Stimulated activated CD4-positive, alpha-beta T cell treated with anti-CD3 and anti-CD28 coated beads, Interleukin-15, amount 100 ng/mL, for 1 hour (primary cell): ENCODE measurements around the gene NRP1.

Experiments used
- DNase-seq, 2 donors: peaks; one replicate each; pipeline ENCODE4 v3.0.0-alpha.2; 2020; ENCODE audit warnings: low read depth in 1 of 2, low spot score in 1 of 2

NRP1 gene

GRCh38 chr10:33192190-33192589 is 142.3 kb downstream of the NRP1 start:
- no peak for DNase-seq

GRCh38 chr10:33190406-33190805 is 144.1 kb downstream of the NRP1 start:
- DNase-seq: no peak

GRCh38 chr10:33189808-33190207 is 144.7 kb downstream of the NRP1 start:
- no peak for DNase-seq

GRCh38 chr10:33189363-33189762 is 145.1 kb downstream of the NRP1 start:
- no peak for DNase-seq

DNA sequence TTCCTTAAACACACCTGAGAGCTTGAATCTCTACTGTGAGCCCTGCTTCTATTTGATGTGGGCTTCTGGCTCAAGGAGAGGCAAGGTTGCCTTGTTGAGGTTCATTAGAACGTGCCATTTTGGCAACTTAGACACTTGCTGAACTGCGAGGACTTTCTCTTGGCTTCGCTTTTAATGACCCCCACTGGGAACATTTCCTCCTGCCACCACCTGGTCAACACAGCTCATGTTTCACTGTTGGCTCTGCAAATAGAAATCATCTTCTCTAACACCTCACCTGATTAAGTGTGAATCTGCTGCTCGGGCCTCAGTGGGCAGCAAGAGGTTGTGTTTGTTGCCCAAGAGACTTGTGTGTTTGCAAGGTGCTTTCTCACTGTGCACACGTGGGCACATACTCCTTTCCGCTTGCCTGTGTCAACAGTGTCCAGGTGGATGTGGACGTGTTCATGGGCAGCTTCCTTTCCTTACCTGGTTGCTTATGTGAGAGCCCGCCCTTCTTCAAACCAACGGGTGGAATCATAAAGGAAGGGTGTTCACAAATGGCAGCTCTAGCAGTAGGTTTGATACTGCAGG is 147.0 kb downstream of the NRP1 start:
- DNase-seq: no peak

DNA sequence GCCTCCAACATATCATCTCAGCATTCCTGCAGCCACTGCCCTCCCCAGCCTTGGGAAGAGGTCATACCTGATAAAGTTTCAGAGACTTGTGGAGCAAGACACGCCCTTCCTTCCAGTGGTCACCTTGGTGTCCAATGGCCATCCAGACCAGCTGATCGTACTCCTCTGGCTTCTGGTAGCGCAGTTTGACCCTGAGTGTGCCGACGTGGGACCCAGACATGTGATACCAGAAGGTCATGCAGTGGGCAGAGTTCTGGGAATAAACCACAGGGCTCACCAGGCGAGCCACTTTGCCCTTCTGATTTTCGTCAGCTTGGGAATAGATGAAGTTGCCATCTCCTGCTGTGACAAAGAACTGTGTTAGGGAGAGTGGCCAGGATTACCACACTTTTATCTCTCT is 148.3 kb downstream of the NRP1 start:
- no peak for DNase-seq

- DNase-seq: no peak
Observed at GRCh38 chr10:33183655-33184054, 150.8 kb downstream of the NRP1 start.

GRCh38 chr10:33180921-33181320 is 153.5 kb downstream of the NRP1 start:
- DNase-seq: no peak

- DNase-seq: no peak
Observed at GRCh38 chr10:33180390-33180789, 154.1 kb downstream of the NRP1 start.

GRCh38 chr10:33179067-33179466 is 155.4 kb downstream of the NRP1 start:
- no peak for DNase-seq

GRCh38 chr10:33178026-33178755 is 156.3 kb downstream of the NRP1 start:
- no peak for DNase-seq

DNA sequence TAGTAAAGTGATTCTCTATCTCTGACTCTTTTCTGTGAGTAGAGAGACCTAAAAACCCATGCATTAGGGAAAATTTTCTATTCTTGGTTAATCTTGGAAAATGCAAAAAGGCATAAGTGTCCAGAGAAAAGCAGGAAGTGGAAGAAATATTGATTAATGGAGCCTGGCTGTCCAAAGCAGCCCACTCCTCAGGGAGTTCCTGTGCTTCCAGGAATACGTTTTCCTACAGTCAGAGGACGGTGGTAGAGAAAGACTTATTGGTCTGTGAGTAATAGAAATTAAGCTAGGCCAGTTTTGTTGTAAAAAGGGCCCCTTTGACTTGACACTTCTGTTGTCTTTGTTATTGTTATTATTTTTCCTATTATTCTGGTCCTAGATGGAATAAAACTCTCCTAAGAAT is 157.8 kb downstream of the NRP1 start:
- no peak for DNase-seq

DNA sequence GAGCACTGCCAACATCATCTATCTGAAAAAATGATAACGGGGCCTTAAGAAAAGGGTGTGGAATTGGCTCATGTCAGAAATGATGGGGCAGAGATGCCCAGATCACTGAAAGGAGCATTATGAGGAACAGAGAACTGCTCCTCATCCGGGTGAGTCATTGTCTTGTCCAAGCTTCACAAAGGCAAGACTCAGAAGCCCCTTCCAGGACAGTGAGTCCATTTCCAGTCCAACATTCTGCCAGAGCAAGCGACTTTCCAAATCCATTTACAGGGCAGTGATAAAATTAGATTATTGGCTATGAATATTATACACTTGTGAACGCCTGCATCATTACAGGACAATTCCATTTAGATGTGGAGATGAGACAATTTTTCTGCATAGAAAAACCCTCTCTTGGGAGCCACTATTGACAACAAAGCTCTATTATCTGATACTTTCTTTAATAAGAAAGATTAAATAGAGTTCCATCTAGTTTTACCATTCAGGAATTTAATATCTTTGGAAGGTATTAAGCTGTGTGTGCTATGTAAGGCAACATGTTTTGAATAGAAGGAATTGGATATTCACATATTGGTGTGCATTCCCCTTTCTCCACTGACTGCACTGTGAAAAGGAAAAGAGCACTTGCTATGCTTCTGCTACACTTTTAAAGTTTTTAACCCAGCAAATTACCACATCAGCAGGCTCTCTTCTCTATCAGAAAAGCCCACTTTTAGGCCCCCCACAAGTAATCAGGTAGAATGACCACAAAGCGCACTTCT is 159.6 kb downstream of the NRP1 start:
- no peak for DNase-seq

DNA sequence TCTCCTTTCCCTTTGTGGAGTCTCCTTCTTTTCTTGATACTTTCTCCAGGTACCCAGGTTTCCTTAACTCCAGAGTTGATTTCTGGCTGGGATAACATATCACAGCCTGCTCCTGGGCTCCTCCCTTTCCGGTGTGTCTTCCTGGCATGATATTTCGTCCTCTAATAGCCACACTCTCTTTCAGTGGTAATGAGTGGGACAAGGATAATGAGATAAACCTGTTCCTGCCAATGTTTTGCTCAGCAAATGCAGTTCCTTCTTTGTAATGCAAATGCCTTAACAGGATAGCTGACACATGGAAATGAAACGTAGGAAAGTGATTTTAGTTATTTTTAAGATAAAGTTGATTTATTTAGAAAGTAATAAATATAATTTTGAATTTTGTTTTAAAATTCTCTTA is 168.6 kb downstream of the NRP1 start:
- DNase-seq: no peak

- no peak for DNase-seq
Observed at GRCh38 chr10:33164060-33164709, 170.3 kb downstream of the NRP1 start.

DNA sequence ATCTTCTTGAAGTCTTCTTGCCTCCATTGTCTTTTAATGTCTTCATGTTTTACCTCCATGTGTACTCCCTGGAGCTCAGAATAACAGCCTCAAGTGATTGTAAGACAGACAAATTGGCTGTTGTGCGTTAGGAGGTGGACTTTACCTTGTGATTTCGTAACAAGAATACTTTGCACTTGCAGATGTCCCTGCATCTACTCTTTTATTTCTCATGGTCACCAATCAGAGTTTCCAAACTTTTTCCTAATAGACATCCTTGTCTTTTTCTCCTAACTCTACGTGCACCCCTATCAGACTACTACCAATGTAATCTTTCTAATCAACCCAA is 172.3 kb downstream of the NRP1 start:
- no peak for DNase-seq

GRCh38 chr10:33161550-33162247 is 172.8 kb downstream of the NRP1 start:
- DNase-seq: no peak

- no peak for DNase-seq
Observed at GRCh38 chr10:33160151-33160550, 174.3 kb downstream of the NRP1 start.

DNA sequence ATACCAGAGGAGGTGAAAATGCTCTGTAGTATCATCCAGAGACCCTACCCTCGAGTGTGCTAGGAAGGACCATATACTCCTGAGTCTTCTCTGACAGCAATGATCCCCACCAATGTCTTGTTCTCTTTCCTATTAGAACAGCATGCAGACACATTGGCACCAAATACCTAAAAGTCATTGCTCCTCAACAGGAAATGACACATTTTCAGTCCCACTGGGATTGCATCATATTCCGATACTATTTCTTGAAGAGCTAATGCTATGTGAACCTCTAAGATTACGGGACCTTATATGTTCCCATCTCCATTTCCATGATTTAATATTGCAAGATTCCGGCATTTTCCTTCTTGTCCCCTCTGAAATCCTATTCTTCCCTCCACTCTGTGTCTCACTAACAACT is 177.4 kb downstream of the NRP1 start:
- DNase-seq: no peak

DNA sequence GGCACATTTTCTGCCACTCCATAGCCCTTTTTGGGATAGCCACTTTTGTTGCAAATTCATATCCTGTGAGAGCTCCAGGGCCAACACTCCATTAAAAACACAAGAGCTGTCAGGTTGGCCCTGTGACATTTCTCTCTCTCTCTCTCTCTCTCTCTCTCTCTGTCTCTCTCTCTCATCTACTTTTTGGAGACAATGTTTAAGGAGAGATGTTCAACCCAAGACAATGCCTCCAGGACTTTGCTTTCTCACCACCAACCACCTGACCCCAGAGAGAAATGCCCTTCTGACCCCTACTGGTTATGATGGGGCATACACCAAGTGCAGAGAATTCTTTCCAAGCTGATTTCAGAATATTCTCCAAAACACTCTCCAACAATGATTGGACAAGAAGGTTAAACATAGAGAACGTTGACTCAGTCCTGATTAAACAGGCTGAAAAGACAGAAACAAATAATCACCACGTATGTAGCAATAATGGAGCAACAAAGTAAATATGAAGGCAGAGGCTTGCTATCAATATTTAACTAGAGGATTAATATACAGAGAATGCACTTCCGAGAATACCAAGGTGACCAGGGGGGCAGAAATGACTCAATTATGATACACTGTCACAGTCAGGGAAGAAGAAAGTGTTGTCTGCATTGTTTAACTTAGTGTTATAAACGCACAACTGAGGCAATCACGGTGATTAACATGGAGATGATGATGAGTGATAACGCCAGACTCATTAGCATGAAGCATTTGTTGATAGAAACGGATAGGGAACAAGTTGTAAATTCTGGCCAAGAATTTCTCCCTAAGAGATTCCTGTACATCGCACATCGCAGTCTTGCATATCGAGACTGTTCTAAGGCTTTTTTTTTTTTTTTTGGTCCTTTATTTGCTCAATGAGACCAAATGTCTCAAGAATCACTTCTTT is 178.5 kb downstream of the NRP1 start:
- DNase-seq: no peak
